SU-DHL-6 (cell line): ENCODE results near the gene FRMD4B.

Experiments
- H2AFZ ChIP-seq: fragments of 200-600 bp; sonication (generic); 2 replicates; pipeline ENCODE4 v1.6.1; 2014; ENCODE audit warnings: low read depth, mild to moderate bottlenecking, moderate library complexity, mixed read lengths, antibody characterized with exemption, low read length; ENCODE audit not compliant: severe bottlenecking
- H3F3A ChIP-seq: fragments of 200-600 bp; shearing (Covaris generic); 2 replicates; pipeline ENCODE4 v1.6.0; 2016; ENCODE audit warnings: antibody characterized with exemption, mild to moderate bottlenecking; ENCODE audit not compliant: insufficient read depth
- H3K27ac ChIP-seq: fragments of 200-600 bp; sonication (generic); 2 replicates; pipeline ENCODE4 v1.5.1; 2016; ENCODE audit warnings: low read depth, mild to moderate bottlenecking, low read length, moderate library complexity, mixed read lengths
- H3K27me3 ChIP-seq: fragments of 200-600 bp; sonication (generic), shearing (Covaris generic); 2 replicates; pipeline ENCODE4 v1.6.0; 2014; ENCODE audit warnings: mild to moderate bottlenecking, low read length
- H3K36me3 ChIP-seq: fragments of 200-600 bp; sonication (generic); 2 replicates; pipeline ENCODE4 v1.6.1; 2014; ENCODE audit warnings: mild to moderate bottlenecking, low read length, mixed read lengths
- H3K4me2 ChIP-seq: fragments of 300-600, 200-600 bp; shearing (Covaris generic), sonication (generic); 2 replicates; pipeline ENCODE4 v1.6.0; 2014; ENCODE audit warnings: low read length, low read depth, mild to moderate bottlenecking; ENCODE audit not compliant: poor library complexity, severe bottlenecking
- H3K4me3 ChIP-seq: fragments of 200-600 bp; sonication (generic); 2 replicates; pipeline ENCODE4 v1.5.1; 2014; ENCODE audit warnings: antibody characterized with exemption, low read length, mild to moderate bottlenecking, mixed read lengths; ENCODE audit not compliant: insufficient read depth, poor library complexity, severe bottlenecking
- H3K79me2 ChIP-seq: fragments of 200-600 bp; sonication (generic); 2 replicates; pipeline ENCODE4 v1.6.1; 2014; ENCODE audit warnings: mild to moderate bottlenecking, low read length, moderate library complexity; ENCODE audit not compliant: insufficient read depth
- H3K9ac ChIP-seq: fragments of 200-600 bp; sonication (generic); 2 replicates; pipeline ENCODE4 v1.7.0; 2014; ENCODE audit warnings: mild to moderate bottlenecking, low read length
- H3K9me2 ChIP-seq: fragments of 200-600 bp; sonication (generic); replicated peaks from 2 replicates; pipeline ENCODE4 v1.6.1; 2014; ENCODE audit warnings: low read length; ENCODE audit not compliant: insufficient read depth
- H3K9me3 ChIP-seq: fragments of 200-600 bp; sonication (generic); 2 replicates; pipeline ENCODE4 v1.6.1; 2014; ENCODE audit warnings: low read length, mixed read lengths; ENCODE audit not compliant: insufficient read depth
- H4K20me1 ChIP-seq: fragments of 200-600 bp; sonication (generic); 2 replicates; pipeline ENCODE4 v1.6.1; 2014; ENCODE audit warnings: low read depth, mild to moderate bottlenecking, antibody characterized with exemption, low read length, moderate library complexity, mixed read lengths
- CTCF ChIP-seq: fragments of 200-600 bp; sonication (generic); IDR thresholded peaks from one replicate; pipeline ENCODE4 v1.5.1; 2017; ENCODE audit warnings: antibody characterized with exemption, mild to moderate bottlenecking, low read length, moderate library complexity; ENCODE audit not compliant: insufficient read depth, poor library complexity, severe bottlenecking
- EZH2phosphoT487 ChIP-seq: fragments of 200-600 bp; sonication (generic), shearing (Covaris generic); conservative IDR thresholded peaks from 2 replicates; pipeline ENCODE4 v1.6.1; 2018; ENCODE audit warnings: mild to moderate bottlenecking, antibody characterized with exemption, low read length, moderate library complexity, mixed read lengths

FRMD4B gene

GRCh38 chr3:69409831-69410230 is 23.9 kb upstream of the FRMD4B start:
- H2AFZ ChIP-seq = no peak overlapping the region
- H3K9me3 ChIP-seq = no peaks in the 10 kb centered on the region
- H3K27me3 ChIP-seq = no peaks in the 10 kb centered on the region
- no peak overlapping the region for H3K27ac ChIP-seq
- no peak overlapping the region for H3K9ac ChIP-seq
- TF ChIP-seq CTCF (no peak), EZH2phosphoT487 (no peak)
- H3F3A ChIP-seq = no peaks in the 10 kb centered on the region
- no peak overlapping the region for H3K4me3 ChIP-seq
- no peaks in the 10 kb centered on the region for H3K9me2 ChIP-seq
- H3K4me2 ChIP-seq = no peak overlapping the region
- no peaks in the 10 kb centered on the region for H3K79me2 ChIP-seq
- no peaks in the 10 kb centered on the region for H3K36me3 ChIP-seq
- H4K20me1 ChIP-seq = no peaks in the 10 kb centered on the region

DNA sequence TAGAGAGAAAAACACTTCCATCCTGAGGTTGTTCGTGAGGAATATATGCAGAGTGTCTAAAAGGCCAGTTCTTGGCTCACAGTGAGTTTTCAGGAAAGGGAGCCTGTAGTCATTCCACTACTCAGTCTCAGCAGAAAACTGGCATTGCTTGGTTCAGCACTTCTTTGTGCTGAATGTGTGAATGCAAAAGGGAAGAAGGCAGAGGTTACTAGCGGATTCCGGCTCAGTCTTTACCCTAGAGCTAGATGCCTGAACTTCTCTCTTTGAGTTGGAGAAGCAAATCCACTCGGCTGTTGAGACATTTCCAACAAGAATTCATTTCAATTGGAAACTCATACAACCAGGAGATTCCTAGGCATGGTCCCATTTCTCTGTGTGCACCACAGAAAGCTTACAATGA is 23.1 kb upstream of the FRMD4B start:
- H3K4me3 ChIP-seq = no peak overlapping the region
- no peak overlapping the region for H3K9ac ChIP-seq
- no peaks in the 10 kb centered on the region for H3K79me2 ChIP-seq
- H3K27ac ChIP-seq = no peak overlapping the region
- H3K36me3 ChIP-seq = no peaks in the 10 kb centered on the region
- H3F3A ChIP-seq = no peaks in the 10 kb centered on the region
- no peaks in the 10 kb centered on the region for H3K9me2 ChIP-seq
- H4K20me1 ChIP-seq = no peaks in the 10 kb centered on the region
- H2AFZ ChIP-seq = no peak overlapping the region
- no peaks in the 10 kb centered on the region for H3K27me3 ChIP-seq
- peaks cover 5% of the 10 kb centered on the region; the same call in 1 of the 2 replicates for H3K9me3 ChIP-seq
- TF ChIP-seq EZH2phosphoT487 (no peak), CTCF (no peak)
- H3K4me2 ChIP-seq = no peak overlapping the region

GRCh38 chr3:69408542-69408941 is 22.7 kb upstream of the FRMD4B start:
- no peaks in the 10 kb centered on the region for H3K9me2 ChIP-seq
- H3K4me3 ChIP-seq = no peak overlapping the region
- no peak overlapping the region for H3K4me2 ChIP-seq
- no peaks in the 10 kb centered on the region for H3K36me3 ChIP-seq
- H3K9me3 ChIP-seq = peaks cover 5% of the 10 kb centered on the region; the same call in 1 of the 2 replicates
- H4K20me1 ChIP-seq = no peaks in the 10 kb centered on the region
- no peak overlapping the region for H3K27ac ChIP-seq
- no peaks in the 10 kb centered on the region for H3F3A ChIP-seq
- TF ChIP-seq EZH2phosphoT487 (no peak), CTCF (no peak)
- H3K79me2 ChIP-seq = no peaks in the 10 kb centered on the region
- no peaks in the 10 kb centered on the region for H3K27me3 ChIP-seq
- H3K9ac ChIP-seq = no peak overlapping the region
- no peak overlapping the region for H2AFZ ChIP-seq

GRCh38 chr3:69407908-69408307 is 22.0 kb upstream of the FRMD4B start:
- no peaks in the 10 kb centered on the region for H3K9me2 ChIP-seq
- H3K27me3 ChIP-seq = no peaks in the 10 kb centered on the region
- peaks cover 5% of the 10 kb centered on the region; the same call in 1 of the 2 replicates for H3K9me3 ChIP-seq
- H3K4me3 ChIP-seq = no peak overlapping the region
- H2AFZ ChIP-seq = no peak overlapping the region
- no peaks in the 10 kb centered on the region for H3K79me2 ChIP-seq
- H4K20me1 ChIP-seq = no peaks in the 10 kb centered on the region
- H3K4me2 ChIP-seq = no peak overlapping the region
- H3K27ac ChIP-seq = no peak overlapping the region
- no peaks in the 10 kb centered on the region for H3K36me3 ChIP-seq
- no peak for TF ChIP-seq EZH2phosphoT487
- TF ChIP-seq CTCF = no peak
- no peak overlapping the region for H3K9ac ChIP-seq
- H3F3A ChIP-seq = no peaks in the 10 kb centered on the region
